Ascending aorta (tissue), 2 donors: ENCODE measurements around the gene NBAS. TPM values are rescaled to one million over a fixed set of nuclear protein-coding genes. Genes with fewer than 3 reads are reported as not detected.
"Not testable (repeated sequence)": the region's sequence is repeated elsewhere in the genome, so short reads cannot be mapped to it uniquely, and the experiment has no call there.

Source experiments
- DNase-seq, 2 donors: peaks; one replicate each; pipeline ENCODE4 v3.0.0-alpha.2; 2019; ENCODE audit warnings: low spot score in 2 of 2
- H3K27ac ChIP-seq, 2 donors: fragments of 200-600 bp; sonication (generic); one replicate each; pipeline ENCODE4 v1.5.1; 2016 to 2017; ENCODE audit warnings: mild to moderate bottlenecking in 1 of 2
- H3K27me3 ChIP-seq: fragments of 200-600 bp; sonication (generic); one replicate; pipeline ENCODE4 v1.5.1; 2017
- H3K36me3 ChIP-seq, 2 donors: fragments of 200-600 bp; sonication (generic); one replicate each; pipeline ENCODE4 v1.5.1; 2016
- H3K4me1 ChIP-seq, 2 donors: fragments of 200-600 bp; sonication (generic); one replicate each; pipeline ENCODE4 v1.5.1; 2016 to 2017; ENCODE audit warnings: mild to moderate bottlenecking in 1 of 2
- H3K4me3 ChIP-seq, 2 donors: fragments of 200-600 bp; sonication (generic); one replicate each; pipeline ENCODE4 v1.5.1; 2016 to 2017; ENCODE audit warnings: mild to moderate bottlenecking in 1 of 2
- H3K9me3 ChIP-seq, 2 donors: fragments of 200-600 bp; sonication (generic); one replicate each; pipeline ENCODE4 v1.5.1; 2016
- CTCF ChIP-seq, 3 experiments: fragments of 200-600 bp in 2 of 3; fragments of 450-650 bp in 1 of 3; sonication (generic) in 2 of 3; IDR thresholded peaks; one replicate each; pipeline ENCODE4 v1.5.1; 2016 to 2019; ENCODE audit warnings: antibody characterized with exemption in 3 of 3, mild to moderate bottlenecking in 1 of 3, moderate library complexity in 1 of 3
- intact Hi-C: fragments of 100-400 bp; cut with DNase I; formaldehyde crosslinking; loops from one replicate; pipeline ENCODE4 v1.15.1; 2023
- total RNA-seq: library from RNA; depleted of rRNA; stranded (reverse); fragments of >200 nt; gene quantifications from one replicate; pipeline ENCODE4 v1.1.0, GENCODE V29; 2016

NBAS gene
- total RNA-seq, 1 donor from 2014 or later = 37.1 TPM

- no peaks in the 10 kb centered on the region for H3K27me3 ChIP-seq
- DNase-seq = no peak
- intact Hi-C loops = no loop called here
- H3K9me3 ChIP-seq = no peaks in the 10 kb centered on the region
- no peak overlapping the region for H3K4me3 ChIP-seq
- H3K27ac ChIP-seq = no peak overlapping the region
- H3K4me1 ChIP-seq = no peaks in the 10 kb centered on the region
- H3K36me3 ChIP-seq = peaks cover 12 to 41% of the 10 kb centered on the region in 2 donors
- no peak for TF ChIP-seq CTCF (IDR thresholded peaks at IDR 0.05)
Observed at GRCh38 chr2:15410884-15411283, 150.2 kb downstream of the NBAS start.

GRCh38 chr2:15408759-15409158, 152.4 kb downstream of the NBAS start:
- Histone ChIP-seq H3K4me3 (no peak overlapping the region), H3K27ac (no peak overlapping the region), H3K4me1 (no peaks in the 10 kb centered on the region), H3K27me3 (no peaks in the 10 kb centered on the region), H3K36me3 (peaks cover 3 to 22% of the 10 kb centered on the region in 2 donors), H3K9me3 (no peaks in the 10 kb centered on the region)
- no peak for DNase-seq
- intact Hi-C loops = no loop called here
- no peak for TF ChIP-seq CTCF (IDR thresholded peaks at IDR 0.05)

- H3K4me1 ChIP-seq = no peaks in the 10 kb centered on the region
- no peaks in the 10 kb centered on the region for H3K27me3 ChIP-seq
- peaks cover 0 to 14% of the 10 kb centered on the region in 2 donors for H3K36me3 ChIP-seq
- H3K9me3 ChIP-seq = no peaks in the 10 kb centered on the region
- intact Hi-C loops = no loop called here
- DNase-seq = no peak
- H3K4me3 ChIP-seq = no peak overlapping the region
- no peak overlapping the region for H3K27ac ChIP-seq
- no peak for TF ChIP-seq CTCF (IDR thresholded peaks at IDR 0.05)
Observed at GRCh38 chr2:15407666-15408065, 153.5 kb downstream of the NBAS start.

- H3K27ac ChIP-seq, intact Hi-C loops, H3K4me3 ChIP-seq, H3K9me3 ChIP-seq, H3K27me3 ChIP-seq, H3K36me3 ChIP-seq, H3K4me1 ChIP-seq, DNase-seq: not testable (repeated sequence)
Observed at GRCh38 chr2:15404511-15404910, 156.6 kb downstream of the NBAS start.

- intact Hi-C loops = no loop called here
- no peak overlapping the region for H3K27ac ChIP-seq
- TF ChIP-seq CTCF (IDR thresholded peaks at IDR 0.05) = no peak
- peaks cover 0 to 7% of the 10 kb centered on the region in 2 donors for H3K36me3 ChIP-seq
- H3K27me3 ChIP-seq = no peaks in the 10 kb centered on the region
- H3K4me3 ChIP-seq = no peak overlapping the region
- no peaks in the 10 kb centered on the region for H3K9me3 ChIP-seq
- no peak for DNase-seq
- no peaks in the 10 kb centered on the region for H3K4me1 ChIP-seq
Observed at GRCh38 chr2:15400240-15400826, 160.8 kb downstream of the NBAS start.

GRCh38 chr2:15399241-15399640, 161.9 kb downstream of the NBAS start:
- intact Hi-C loops = no loop called here
- Histone ChIP-seq H3K4me3 (no peak overlapping the region), H3K36me3 (peaks cover 0 to 13% of the 10 kb centered on the region in 2 donors), H3K9me3 (no peaks in the 10 kb centered on the region), H3K27ac (no peak overlapping the region), H3K27me3 (no peaks in the 10 kb centered on the region), H3K4me1 (no peaks in the 10 kb centered on the region)
- no peak for TF ChIP-seq CTCF (IDR thresholded peaks at IDR 0.05)
- no peak for DNase-seq
